GM13977 (cell line): ENCODE results near the gene MYO5B.

Experiments used
- DNase-seq: peaks from one replicate; pipeline ENCODE4 v3.0.0; 2012; ENCODE audit warnings: low spot score
- in situ Hi-C: fragments of 300-500 bp; cut with MboI; formaldehyde crosslinking; loops from one replicate; pipeline ENCODE4 v1.12.0; 2022; ENCODE audit warnings: low sequenced_read_pairs, low pct_unique_long_range_greater_than_20kb, mixed read lengths, inconsistent platforms; ENCODE audit not compliant: unreplicated experiment
- TF ChIP-seq, protein P1 (sequence below): IDR thresholded peaks from 2 replicates; pipeline ENCODE4 v1.5.1; 2012; ENCODE audit warnings: mild to moderate bottlenecking, control low read depth; ENCODE audit not compliant: insufficient read depth; ENCODE audit errors: extremely low read depth, missing control alignments

Gene MYO5B

GRCh38 chr18:50189160-50189559 is 5.8 kb downstream of the MYO5B start:
- TF ChIP-seq, protein P1, sequence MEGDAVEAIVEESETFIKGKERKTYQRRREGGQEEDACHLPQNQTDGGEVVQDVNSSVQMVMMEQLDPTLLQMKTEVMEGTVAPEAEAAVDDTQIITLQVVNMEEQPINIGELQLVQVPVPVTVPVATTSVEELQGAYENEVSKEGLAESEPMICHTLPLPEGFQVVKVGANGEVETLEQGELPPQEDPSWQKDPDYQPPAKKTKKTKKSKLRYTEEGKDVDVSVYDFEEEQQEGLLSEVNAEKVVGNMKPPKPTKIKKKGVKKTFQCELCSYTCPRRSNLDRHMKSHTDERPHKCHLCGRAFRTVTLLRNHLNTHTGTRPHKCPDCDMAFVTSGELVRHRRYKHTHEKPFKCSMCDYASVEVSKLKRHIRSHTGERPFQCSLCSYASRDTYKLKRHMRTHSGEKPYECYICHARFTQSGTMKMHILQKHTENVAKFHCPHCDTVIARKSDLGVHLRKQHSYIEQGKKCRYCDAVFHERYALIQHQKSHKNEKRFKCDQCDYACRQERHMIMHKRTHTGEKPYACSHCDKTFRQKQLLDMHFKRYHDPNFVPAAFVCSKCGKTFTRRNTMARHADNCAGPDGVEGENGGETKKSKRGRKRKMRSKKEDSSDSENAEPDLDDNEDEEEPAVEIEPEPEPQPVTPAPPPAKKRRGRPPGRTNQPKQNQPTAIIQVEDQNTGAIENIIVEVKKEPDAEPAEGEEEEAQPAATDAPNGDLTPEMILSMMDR: no peak
- in situ Hi-C loops: no loop called here
- no peak for DNase-seq

DNA sequence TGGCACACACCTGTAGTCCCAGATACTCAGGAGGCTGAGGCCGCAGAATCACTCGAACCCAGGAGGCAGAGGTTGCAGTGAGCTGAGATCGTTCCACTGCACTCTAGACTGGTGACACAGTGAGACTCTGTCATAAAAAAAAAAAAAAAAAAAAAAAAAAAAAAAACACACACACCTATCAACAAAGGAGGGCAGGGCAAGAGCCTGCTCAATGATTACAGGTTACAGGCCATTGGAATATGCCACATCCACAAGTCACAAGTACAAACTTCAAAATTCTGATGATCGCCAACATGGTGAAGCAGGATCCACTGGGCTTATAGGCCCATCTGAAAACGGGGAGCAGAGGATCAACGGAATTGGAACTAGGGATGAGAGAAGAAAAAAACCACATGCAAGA is 6.3 kb downstream of the MYO5B start:
- in situ Hi-C loops: no loop called here
- no peak for DNase-seq
- TF ChIP-seq, protein P1: no peak

- no peak for DNase-seq
- in situ Hi-C loops: no loop called here
- TF ChIP-seq, protein P1: no peak
These were observed 7.3 kb downstream of the MYO5B start for GRCh38 chr18:50187659-50188058.

GRCh38 chr18:50186385-50186784 is 8.6 kb downstream of the MYO5B start:
- no peak for DNase-seq
- in situ Hi-C loops: no loop called here
- TF ChIP-seq, protein P1: no peak

DNA sequence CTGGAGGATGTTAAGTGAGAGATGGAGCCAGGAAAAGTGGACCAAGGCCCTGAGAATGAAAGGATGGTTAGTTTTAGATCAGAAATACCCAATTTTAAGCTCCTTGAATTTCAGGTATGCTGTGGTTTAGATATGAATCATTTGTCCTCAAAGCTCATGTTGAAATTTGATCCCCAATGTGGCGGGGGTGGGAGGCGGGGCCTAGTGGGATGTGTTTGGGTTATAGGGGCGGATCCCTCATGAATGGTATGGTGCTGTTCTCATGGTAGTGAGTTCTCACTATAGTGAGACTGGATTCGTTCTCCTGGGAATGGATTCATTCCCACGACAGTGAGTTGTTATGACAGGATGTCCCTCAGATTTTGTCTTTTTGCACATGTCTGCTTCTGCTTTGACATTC is 11.4 kb downstream of the MYO5B start:
- no peak for DNase-seq
- in situ Hi-C loops: no loop called here

DNA sequence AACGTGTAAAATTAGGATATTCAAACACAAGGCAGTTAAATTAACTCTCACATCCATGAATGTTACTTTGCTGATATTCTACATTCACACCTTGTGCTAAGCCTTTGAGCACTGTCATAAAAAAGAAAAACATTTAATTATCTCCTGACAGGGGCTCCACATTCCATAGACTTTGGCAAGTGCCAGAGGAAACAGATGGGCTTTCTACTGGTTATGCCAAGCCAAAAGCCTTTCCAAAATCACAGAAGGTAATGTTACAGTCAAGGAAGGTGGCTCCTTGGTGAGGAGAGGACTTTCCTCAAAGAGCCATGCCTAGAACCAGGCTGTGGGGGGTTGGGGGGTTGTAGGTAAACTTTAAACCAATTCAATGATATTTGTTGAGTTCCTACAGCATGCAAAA is 12.4 kb downstream of the MYO5B start:
- TF ChIP-seq, protein P1: no peak
- DNase-seq: no peak
- in situ Hi-C loops: no loop called here

More for the DNA sequence above, 11.4 kb downstream of the MYO5B start:
- TF ChIP-seq, protein P1: no peak

DNA sequence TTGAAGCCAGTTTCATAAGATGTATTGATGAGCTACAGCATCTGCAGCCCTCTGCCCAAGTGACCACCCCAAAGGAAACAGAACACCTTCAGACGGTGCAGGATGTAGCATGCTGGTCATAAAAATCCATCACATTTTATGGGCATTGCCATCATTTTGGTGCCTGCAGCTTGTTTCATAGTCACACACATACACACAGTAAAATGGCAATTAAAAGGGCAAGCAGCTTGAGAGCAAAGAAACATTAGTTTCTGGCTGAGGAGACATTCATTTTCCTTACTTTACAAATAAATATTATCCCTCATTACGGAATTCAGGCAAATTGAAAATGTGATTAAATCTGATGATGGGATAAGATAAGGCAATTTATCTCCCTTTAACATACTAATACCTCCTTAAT is 13.4 kb downstream of the MYO5B start:
- in situ Hi-C loops: no loop called here
- TF ChIP-seq, protein P1: no peak

More for the DNA sequence above, 13.4 kb downstream of the MYO5B start:
- no peak for DNase-seq
